T-helper 1 cell (primary cell): ENCODE results near the gene USP9X.
"Not testable (repeated sequence)": the region's sequence is repeated elsewhere in the genome, so short reads cannot be mapped to it uniquely, and the experiment has no call there.

Source experiments
- DNase-seq, 5 donors: peaks; one replicate each; pipeline ENCODE4 v3.0.0-alpha.2; 2012 to 2020

The USP9X gene

GRCh38 chrX:41086627-41086932 lies 1.3 kb downstream of the USP9X start:
- no peak for DNase-seq

- no peak for DNase-seq
These were observed 2.0 kb downstream of the USP9X start for GRCh38 chrX:41087201-41087600.

DNA sequence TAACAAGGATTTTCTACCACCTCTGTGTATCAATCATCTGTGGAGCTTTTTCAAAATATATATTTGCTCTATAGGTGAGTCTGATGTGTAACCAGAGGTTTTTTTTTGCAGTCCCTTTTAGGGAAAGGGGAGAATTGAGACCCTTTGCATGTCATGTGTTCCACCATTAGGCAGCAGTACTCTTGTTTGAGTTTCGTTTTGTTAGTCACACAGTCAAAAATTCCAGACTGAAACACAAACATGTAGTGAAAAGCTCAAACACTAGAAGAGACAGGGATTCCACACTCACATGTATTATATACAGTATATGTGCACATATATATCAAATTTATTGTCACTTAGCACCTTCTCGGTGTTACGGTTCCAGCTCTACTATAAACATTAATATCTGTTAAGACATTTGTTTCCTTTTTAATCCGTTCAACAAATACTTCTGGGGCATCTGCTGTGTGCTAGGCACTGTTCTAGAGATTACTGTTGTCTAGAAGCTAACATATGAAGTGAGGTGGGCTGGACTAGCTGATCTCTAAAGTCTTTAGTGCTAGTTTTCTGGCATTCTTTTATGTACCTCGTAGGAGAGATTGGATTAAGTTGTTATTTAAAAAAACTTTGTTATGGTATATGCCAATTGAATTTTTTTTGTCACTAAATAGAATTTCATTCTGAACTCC lies 5.5 kb downstream of the USP9X start:
- no peak for DNase-seq

GRCh38 chrX:41092776-41093175 lies 7.5 kb downstream of the USP9X start:
- DNase-seq: no peak

DNA sequence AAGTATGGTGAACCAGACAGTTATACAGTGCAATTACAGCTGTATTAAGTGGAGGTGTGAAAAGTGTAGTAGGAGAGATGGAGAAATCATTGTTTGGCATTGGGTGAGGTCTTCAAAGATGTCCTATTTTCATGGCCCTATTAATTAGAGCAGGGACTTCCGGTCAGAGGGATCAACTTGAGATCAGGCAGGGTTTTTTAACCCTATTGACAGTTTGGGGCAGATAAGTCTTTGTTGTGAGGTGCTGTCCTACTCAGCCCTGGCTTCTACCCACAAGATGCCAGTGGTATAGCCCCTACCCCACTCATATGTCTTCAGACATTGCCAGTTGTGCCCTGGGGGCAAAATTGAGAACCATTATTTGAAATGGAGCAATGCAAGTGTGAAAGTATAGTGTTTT lies 9.9 kb downstream of the USP9X start:
- DNase-seq: no peak

DNA sequence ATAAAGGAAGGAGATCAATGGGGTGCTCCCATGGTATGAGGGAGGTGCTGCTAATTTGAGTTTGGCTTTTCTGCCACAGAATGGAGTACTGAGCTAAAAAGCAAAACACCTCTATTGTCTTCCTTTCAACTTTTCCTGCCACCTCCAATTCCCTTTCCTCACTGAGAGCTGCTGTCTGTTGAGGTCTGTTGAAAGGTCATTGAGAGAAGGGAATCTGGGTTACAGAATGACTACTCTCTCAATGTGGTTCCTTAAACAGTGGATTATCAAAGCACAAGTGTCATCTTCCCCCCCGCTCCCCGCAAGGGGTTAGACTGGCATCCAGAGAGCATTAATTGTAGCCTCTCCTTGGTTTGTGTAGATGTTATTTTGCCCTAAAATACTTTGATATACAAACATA lies 10.7 kb downstream of the USP9X start:
- DNase-seq: no peak

GRCh38 chrX:41096339-41096955 lies 11.2 kb downstream of the USP9X start:
- no peak for DNase-seq

GRCh38 chrX:41097326-41097725 lies 12.1 kb downstream of the USP9X start:
- no peak for DNase-seq

GRCh38 chrX:41100200-41100599 lies 15.0 kb downstream of the USP9X start:
- DNase-seq: no peak

DNA sequence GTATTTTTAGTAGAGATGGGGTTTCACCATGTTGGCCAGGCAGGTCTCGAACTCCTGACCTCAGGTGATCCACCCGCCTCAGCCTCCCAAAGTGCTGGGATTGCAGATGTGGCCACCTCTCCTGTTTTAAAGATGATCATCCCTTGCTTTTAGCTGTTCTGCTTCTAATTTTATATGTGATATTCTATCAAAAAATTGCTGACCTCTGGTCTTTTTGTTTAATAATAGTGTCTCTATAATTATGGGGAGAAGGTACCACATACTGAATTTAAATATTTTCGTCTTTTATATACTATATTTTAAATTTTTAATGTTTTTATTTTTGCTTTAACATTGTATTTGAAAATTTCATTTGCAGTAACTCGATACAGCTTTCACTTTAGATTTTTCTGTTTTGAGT lies 15.6 kb downstream of the USP9X start:
- no peak for DNase-seq

DNA sequence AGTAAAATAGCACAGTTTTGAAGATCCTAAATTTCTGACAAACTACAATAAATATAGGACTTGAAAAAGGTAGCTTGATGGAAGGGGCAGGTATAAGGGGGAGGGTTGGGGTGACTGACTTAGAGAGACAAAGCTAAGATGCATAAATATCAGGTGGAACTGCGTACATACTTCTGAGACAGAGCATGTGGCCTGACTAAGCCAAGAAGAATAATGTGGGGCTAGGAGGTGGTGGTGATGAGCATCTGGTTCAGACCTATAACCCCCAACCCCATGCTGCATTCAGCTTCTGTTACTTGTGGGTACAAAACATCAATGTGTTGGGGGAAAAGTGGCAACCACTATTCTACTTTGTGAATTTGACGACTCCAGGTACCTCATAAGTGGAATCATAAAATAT lies 19.8 kb downstream of the USP9X start:
- no peak for DNase-seq

GRCh38 chrX:41106257-41106656 lies 21.0 kb downstream of the USP9X start:
- DNase-seq: not testable (repeated sequence)

- no peak for DNase-seq
These were observed 22.8 kb downstream of the USP9X start for GRCh38 chrX:41108007-41108406.

DNA sequence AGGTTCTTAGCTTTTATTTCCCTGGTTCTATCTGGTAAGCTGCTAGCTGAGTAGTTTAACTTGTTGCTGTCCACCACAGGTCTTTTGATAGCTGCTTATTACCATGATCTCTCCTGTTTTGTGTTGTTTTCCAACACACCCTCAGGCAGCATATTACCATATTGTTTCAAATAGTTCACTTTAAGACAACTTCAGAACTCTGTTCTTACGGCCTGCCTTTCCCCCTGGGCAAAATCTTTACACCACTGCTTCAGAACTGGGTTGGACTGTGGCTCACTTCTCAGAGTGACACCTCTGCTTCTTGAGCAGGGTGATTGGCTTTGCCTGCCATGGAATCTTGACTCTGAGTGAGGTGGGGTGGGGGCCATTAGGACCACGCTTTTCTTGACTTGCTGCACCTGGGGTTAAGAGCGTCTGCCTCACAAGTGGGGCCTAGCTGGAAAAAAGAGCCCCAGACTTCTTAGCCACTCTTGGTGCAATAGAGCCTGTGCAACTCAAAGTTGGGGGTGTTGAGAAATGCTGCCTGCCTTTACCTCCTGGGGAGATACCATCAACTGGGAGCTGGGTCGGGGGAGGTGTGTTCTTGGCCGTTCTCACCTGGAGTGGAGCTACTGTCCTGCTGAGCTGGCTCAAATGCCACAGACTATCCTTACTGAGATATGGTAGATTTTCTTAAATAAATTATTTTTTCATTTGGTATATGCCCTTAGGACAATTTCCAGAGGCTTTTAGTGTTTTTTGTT lies 23.4 kb downstream of the USP9X start:
- no peak for DNase-seq

DNA sequence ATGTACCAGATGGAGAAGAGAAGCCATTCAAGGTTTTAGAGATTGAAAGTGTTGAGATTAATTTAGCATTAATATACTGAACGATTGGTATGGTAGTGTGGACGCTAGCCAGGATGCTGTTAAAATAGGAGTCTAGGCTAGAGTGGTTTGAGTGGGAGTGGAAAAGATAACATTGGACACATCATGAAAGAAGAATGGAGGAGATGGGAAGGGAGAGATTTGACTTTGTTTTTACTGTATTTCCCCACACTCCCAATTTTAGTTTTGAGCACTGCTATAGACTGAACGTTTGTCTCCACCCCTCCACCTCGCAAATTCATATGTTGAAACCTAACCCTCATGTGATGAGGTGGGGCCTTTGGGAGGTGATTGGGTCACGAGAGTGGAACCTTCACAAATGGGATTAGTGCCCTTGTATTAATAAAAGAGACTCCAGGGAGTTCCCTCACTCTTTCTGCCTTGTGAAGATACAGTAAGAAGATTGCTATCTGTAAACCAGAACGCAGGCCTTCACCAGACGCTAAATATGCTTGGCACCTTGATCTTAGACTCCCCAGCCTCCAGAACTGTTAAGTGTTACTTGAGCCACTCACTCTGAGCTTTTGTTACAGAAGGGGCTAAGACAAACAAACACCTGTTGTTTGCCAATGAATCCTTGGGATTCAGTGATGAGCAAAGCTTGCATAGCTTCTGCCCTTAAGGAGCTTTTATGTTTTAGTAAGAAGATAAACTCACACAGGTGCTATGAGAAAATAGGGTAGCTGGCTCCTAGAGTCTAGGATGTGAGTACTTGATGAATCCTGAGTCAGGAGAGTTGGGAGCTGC lies 25.8 kb downstream of the USP9X start:
- DNase-seq: no peak

- DNase-seq: peak in 4 of 5 donors; percentile 6 to 50 (median 25)
These were observed 29.8 kb downstream of the USP9X start for GRCh38 chrX:41115104-41115425.

DNA sequence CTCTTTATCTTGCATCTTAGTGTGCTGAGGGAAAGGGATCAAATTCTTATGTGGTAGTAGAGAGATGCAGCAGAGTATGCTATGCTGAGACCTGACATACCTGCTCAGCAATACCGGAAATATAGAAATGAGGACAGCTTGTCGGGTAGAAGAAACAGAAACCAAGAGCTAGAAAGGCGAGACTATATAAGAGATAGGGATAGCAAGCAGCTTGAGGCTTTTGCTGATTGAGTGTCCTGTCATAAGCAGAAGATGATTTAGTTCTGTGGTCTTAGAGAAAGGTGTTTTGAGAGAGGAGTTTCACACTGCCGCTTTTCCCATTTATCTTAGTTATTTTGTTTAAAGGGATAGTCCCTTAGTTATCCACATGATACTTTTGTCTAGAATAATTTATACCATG lies 31.7 kb downstream of the USP9X start:
- DNase-seq: peak in 1 of 5 donors; percentile 76

- peak in 1 of 5 donors; percentile 59 for DNase-seq
These were observed 32.9 kb downstream of the USP9X start for GRCh38 chrX:41118156-41118555.

DNA sequence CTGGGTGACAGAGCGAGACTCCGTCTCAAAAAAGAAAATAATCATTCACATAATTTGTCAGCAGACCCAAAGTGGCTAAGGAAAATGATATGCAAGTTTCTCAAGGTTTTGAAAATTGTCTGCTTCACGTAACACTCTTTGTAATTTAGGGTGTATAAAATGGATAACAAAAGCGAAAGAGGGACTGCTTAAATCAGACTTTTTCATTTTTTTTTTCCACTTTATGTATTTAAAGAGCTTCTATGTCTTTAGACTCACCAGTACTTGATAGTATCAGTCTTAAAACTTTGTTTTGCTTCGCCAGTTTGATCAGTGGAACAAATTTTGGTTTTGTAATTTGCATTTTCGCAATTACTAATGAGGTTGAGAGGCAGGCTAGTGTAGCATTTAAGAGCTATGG lies 34.6 kb downstream of the USP9X start:
- no peak for DNase-seq

- DNase-seq: no peak
These were observed 36.5 kb downstream of the USP9X start for GRCh38 chrX:41121766-41122165.

- no peak for DNase-seq
These were observed 37.5 kb downstream of the USP9X start for GRCh38 chrX:41122664-41123257.

DNA sequence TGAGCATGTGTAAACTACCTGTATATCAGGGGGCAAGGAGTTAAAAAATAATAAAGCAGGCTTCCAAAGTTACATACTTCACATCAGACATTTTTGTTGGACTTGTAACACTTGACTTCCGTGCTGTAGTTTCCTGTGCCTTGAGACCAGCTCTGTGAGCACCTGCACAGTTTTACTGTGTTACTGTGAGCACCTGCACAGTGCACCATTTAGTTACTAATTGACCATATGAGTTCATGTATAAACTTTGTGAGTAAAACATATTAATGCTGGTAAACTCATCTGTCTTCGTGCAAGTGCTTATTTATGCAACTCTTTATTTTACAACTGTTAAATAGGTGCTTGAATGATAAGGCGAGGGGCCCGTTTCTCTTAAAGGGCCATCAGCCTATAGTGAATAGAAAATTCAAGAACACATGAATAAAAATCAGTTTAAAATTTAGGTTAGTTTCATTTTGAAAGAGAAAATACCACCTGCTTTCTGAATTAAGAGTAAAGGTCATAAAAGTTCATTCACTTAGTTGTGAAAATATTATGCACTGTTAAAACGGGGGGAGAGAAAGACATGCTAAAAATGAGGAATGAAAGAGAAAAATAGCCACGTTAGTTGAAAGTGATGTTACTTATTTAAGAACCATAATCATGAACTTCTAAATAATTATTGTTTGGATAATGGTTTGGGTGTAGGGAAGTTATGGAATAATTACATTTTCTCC lies 42.4 kb downstream of the USP9X start:
- no peak for DNase-seq
